ENCODE results near the gene PTX4.

GRCh38 chr16:1501630-1502029, 12.9 kb upstream of the PTX4 start:
- TF ChIP-seq POLR2A (IDR thresholded peaks at IDR 0.05) = no peak
- no peak for TF ChIP-seq CTCF (IDR thresholded peaks at IDR 0.05)
